Retinal pigment epithelial cell (primary cell): ENCODE results near the gene SLC25A11.

ENCODE experiments used
- DNase-seq: peaks from one replicate; pipeline ENCODE4 v3.0.0-alpha.2; 2010; ENCODE audit warnings: low read depth
- H3K4me3 ChIP-seq: 2 replicates; pipeline ENCODE4 v1.5.1; 2011; ENCODE audit warnings: mild to moderate bottlenecking, low read length, control low read depth, moderate library complexity
- TF ChIP-seq, protein P1 (sequence below): conservative IDR thresholded peaks from 2 replicates; pipeline ENCODE4 v1.5.1; 2011; ENCODE audit warnings: low read depth, low read length, control low read depth, inconsistent platforms

SLC25A11 gene

DNA sequence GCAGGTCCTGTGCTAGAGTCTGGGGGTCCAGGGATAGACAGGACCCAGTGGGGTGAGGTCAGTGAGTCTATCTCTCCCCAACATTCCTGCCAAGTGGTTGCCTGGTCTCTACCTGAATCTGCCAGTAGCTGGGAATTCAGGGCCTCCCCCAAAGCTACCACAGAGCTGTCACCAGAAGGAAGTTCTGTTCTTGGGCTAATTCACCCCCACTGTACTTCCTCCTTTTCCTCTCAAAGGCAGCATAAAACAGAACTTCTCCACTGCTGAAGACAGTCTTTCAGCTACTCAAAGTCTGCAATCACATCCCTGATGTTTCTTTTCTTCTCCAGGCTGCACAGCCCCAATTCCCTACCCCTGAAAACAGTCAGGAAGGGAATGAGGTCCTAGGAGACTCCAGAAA is 38.9 kb upstream of the SLC25A11 start:
- H3K4me3 ChIP-seq: no peak overlapping the region
- no peak for DNase-seq
- TF ChIP-seq, protein P1, sequence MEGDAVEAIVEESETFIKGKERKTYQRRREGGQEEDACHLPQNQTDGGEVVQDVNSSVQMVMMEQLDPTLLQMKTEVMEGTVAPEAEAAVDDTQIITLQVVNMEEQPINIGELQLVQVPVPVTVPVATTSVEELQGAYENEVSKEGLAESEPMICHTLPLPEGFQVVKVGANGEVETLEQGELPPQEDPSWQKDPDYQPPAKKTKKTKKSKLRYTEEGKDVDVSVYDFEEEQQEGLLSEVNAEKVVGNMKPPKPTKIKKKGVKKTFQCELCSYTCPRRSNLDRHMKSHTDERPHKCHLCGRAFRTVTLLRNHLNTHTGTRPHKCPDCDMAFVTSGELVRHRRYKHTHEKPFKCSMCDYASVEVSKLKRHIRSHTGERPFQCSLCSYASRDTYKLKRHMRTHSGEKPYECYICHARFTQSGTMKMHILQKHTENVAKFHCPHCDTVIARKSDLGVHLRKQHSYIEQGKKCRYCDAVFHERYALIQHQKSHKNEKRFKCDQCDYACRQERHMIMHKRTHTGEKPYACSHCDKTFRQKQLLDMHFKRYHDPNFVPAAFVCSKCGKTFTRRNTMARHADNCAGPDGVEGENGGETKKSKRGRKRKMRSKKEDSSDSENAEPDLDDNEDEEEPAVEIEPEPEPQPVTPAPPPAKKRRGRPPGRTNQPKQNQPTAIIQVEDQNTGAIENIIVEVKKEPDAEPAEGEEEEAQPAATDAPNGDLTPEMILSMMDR: no peak

DNA sequence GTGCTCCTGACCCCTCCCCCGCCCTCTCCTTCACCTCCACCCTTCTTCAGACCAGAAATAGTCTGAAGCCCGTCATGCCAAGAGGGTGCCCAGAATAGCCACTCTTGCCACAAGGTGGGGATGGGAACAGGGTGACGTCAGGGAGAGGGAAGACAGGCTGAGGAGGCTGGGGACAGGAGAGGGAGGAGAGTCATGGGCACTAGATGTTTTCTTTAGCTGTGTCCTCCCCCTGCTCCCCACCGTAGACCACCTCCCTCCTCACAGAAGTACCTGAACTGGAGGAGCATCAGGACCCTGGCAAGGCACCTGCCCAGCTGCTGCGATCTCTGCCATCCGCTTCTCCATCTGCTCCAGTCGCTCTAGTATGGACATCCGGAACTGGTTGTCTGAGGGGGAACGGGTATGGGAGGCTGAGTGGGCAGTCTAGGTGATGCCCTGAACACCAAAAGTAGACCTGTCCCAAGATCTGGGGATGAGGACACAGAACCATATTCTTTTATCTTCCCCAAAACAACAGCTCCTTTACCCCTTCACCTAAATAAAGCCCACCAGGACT is 34.3 kb upstream of the SLC25A11 start:
- no peak overlapping the region for H3K4me3 ChIP-seq
- DNase-seq: no peak
- TF ChIP-seq, protein P1: no peak

DNA sequence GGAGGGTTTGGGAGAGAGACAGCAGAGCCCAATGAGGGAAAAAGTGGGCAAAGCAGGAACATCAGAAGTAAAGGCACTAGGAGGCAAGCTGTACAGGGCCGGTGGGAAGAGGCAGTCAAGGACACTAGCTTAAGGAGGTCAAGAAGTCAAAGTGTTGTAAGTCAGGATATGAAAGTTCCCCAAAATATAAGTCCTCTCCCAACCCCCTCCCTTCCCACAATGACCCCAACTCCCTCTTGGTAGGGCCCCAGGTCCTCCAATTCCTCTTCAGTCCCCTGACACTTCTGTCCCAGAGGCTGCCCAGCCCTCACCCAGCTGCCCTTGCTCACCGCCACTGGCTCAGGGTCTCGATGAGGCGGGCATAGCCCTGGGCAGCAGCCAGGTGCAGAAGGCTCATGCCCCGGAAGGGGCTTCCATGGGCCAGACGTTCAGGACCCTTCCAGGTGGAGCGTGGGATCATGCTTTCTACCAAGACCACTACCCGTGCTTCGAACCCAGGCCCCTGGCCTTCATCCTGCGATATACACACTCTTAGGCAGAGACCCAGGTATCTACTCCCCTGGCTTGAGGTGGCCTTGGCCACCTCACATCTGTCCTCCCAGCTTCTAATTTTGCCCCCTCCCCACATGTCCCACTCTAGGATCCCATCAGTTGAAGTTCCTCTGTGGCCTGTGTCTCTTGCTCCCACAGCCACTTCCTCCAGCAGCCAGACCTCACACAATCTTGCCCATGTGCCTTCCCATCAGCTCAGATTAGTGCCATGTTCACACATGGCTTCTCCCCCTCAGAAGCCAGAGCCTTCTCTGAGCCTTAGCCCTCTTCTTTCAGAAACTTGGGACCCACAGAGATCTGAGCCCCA is 33.6 kb upstream of the SLC25A11 start:
- no peak for DNase-seq
- TF ChIP-seq, protein P1: no peak
- H3K4me3 ChIP-seq: no peak overlapping the region

DNA sequence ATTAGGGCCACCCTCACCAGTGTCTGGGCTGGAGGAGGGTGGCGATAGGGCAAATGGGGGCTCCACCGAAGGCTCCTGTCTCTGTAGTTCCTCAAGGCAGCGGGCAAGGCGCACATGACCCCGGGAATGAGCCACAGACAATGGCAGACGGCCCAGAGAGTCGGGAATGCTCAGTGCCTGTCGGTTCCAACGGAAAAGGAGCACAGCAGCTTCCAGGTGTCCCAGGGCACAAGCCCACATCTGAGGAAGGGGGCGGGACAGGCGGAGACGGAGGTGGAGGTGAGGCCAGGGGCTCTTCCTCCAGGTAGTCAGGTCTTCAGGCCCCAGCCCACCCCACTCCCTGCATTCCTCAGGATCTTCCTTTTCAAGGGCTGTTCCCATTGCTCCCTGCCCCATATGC is 32.9 kb upstream of the SLC25A11 start:
- DNase-seq: no peak
- no peak overlapping the region for H3K4me3 ChIP-seq
- TF ChIP-seq, protein P1: no peak

DNA sequence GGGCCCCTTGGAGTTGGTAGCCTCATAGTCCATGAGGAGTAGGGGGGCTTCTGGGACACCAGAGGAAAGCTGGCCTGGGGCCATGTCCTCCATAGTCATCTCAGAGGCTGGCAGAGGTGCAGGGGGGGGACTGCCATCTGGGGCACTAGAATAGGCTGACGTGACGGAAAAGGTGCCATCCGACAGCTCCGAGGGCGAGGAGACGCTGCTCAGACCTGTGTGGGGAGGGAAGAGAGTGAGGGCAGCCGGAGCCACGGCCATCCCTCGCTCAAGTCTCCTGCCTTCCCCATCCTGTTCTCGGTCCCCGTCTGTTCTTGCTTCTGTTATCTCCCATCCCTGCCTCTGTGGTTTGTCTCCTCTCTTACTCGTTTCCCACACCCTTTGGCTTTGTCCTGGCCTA is 32.5 kb upstream of the SLC25A11 start:
- no peak for DNase-seq
- H3K4me3 ChIP-seq: no peak overlapping the region
- TF ChIP-seq, protein P1: no peak

DNA sequence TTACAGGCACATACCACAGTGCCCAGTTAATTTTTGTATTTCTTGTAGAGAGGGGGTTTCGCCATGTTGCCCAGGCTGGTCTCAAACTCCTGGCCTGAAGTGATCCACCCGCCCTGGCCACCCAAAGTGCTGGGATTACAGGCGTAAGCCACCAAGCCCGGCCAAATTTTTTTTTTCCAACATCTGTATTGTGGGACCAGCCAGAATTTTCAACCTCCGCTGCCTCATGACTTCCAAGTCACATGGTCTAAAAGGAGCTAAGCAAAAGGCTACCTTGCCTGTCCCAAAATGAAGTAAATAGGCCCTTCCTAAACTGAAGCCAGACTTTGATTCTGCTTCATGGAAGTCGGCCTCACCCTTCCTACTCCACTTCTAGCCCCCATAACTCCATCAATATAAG is 32.0 kb upstream of the SLC25A11 start:
- no peak for DNase-seq
- TF ChIP-seq, protein P1: no peak
- H3K4me3 ChIP-seq: no peak overlapping the region

DNA sequence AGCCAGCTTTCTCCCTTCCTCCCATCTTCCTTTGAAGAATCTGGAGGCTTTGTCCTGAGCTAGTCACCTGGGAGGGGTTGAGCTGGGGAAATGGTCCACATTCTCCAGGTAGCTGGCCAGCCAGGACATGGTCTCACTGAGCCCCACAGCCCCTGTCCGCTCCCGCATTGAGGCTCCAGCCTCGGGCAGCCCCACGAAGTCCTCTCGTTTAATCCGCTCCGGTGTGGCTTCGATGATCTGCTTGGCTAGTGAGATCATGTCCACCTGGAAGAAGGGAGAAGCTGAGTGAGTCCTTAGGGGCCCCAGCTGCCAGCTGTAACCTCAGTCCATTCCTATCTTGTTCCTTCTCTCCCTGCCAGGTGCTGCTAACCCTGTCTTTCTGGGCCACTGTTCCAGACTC is 30.4 kb upstream of the SLC25A11 start:
- TF ChIP-seq, protein P1: no peak
- DNase-seq: no peak
- no peak overlapping the region for H3K4me3 ChIP-seq
